ENCODE data around the gene KIF20B.

The KIF20B gene

GRCh38 chr10:89700923-89701241 lies 508 bp upstream of the KIF20B start:
- H3K9me3 ChIP-seq: no peaks in the 10 kb centered on the region
- peaks cover 7% of the 10 kb centered on the region for H3K36me3 ChIP-seq (replicated peaks)
- H3K4me3 ChIP-seq: peak overlapping the region; percentile 79
- in situ Hi-C loops (cut with MboI; ENCODE audit: low sequenced_read_pairs): loop anchor here (25.0 kb wide), 2 partner anchors 264 to 1864 kb away; no protein-coding TSS in a partner anchor
- DNase-seq (ENCODE audit: low spot score in 2 of 2): no peak
- no peaks in the 10 kb centered on the region for H3K27me3 ChIP-seq (ENCODE audit: low read depth)
- H3K4me1 ChIP-seq: peaks cover 35% of the 10 kb centered on the region

GRCh38 chr10:89702121-89702480 lies 711 bp downstream of the KIF20B start:
- H3K4me1 ChIP-seq: peaks cover 38% of the 10 kb centered on the region
- H3K4me3 ChIP-seq: peak overlapping the region; percentile 79
- in situ Hi-C loops (cut with MboI; ENCODE audit: low sequenced_read_pairs): loop anchor here (25.0 kb wide), 2 partner anchors 265 to 1865 kb away; no protein-coding TSS in a partner anchor
- DNase-seq (ENCODE audit: low spot score in 2 of 2): peak; percentile 15 to 36
- H3K36me3 ChIP-seq (replicated peaks): peaks cover 12% of the 10 kb centered on the region
- no peaks in the 10 kb centered on the region for H3K9me3 ChIP-seq
- H3K27me3 ChIP-seq (ENCODE audit: low read depth): no peaks in the 10 kb centered on the region

GRCh38 chr10:89705466-89705865 lies 4.1 kb downstream of the KIF20B start:
- in situ Hi-C loops (cut with MboI; ENCODE audit: low sequenced_read_pairs): loop anchor here (25.0 kb wide), 2 partner anchors 268 to 1868 kb away; no protein-coding TSS in a partner anchor
- peaks cover 15% of the 10 kb centered on the region for H3K36me3 ChIP-seq (replicated peaks)

GRCh38 chr10:89706011-89706410 lies 4.6 kb downstream of the KIF20B start:
- H3K4me1 ChIP-seq: peaks cover 26% of the 10 kb centered on the region
- no peaks in the 10 kb centered on the region for H3K9me3 ChIP-seq
- in situ Hi-C loops (cut with MboI; ENCODE audit: low sequenced_read_pairs): loop anchor here (25.0 kb wide), 2 partner anchors 269 to 1869 kb away; no protein-coding TSS in a partner anchor
- no peaks in the 10 kb centered on the region for H3K27me3 ChIP-seq (ENCODE audit: low read depth)
- no peak overlapping the region for H3K4me3 ChIP-seq
- peaks cover 19% of the 10 kb centered on the region for H3K36me3 ChIP-seq (replicated peaks)
- DNase-seq (ENCODE audit: low spot score in 2 of 2): no peak

More at GRCh38 chr10:89705466-89705865, 4.1 kb downstream of the KIF20B start:
- Histone ChIP-seq H3K9me3 (no peaks in the 10 kb centered on the region), H3K4me3 (no peak overlapping the region), H3K4me1 (peaks cover 30% of the 10 kb centered on the region), H3K27me3 (ENCODE audit: low read depth) (no peaks in the 10 kb centered on the region)
- no peak for DNase-seq (ENCODE audit: low spot score in 2 of 2)

GRCh38 chr10:89707372-89707771 lies 6.0 kb downstream of the KIF20B start:
- DNase-seq (ENCODE audit: low spot score in 2 of 2): no peak
- Histone ChIP-seq H3K4me1 (peaks cover 26% of the 10 kb centered on the region), H3K9me3 (no peaks in the 10 kb centered on the region), H3K27me3 (ENCODE audit: low read depth) (no peaks in the 10 kb centered on the region), H3K36me3 (replicated peaks) (peaks cover 25% of the 10 kb centered on the region), H3K4me3 (no peak overlapping the region)
- in situ Hi-C loops (cut with MboI; ENCODE audit: low sequenced_read_pairs): loop anchor here (25.0 kb wide), 2 partner anchors 270 to 1870 kb away; no protein-coding TSS in a partner anchor

- no peak for DNase-seq (ENCODE audit: low spot score in 2 of 2)
- no peak overlapping the region for H3K4me3 ChIP-seq
- peaks cover 23% of the 10 kb centered on the region for H3K36me3 ChIP-seq (replicated peaks)
- H3K27me3 ChIP-seq (ENCODE audit: low read depth): no peaks in the 10 kb centered on the region
- no peaks in the 10 kb centered on the region for H3K9me3 ChIP-seq
- in situ Hi-C loops (cut with MboI; ENCODE audit: low sequenced_read_pairs): loop anchor here (25.0 kb wide), 2 partner anchors 273 to 1873 kb away; no protein-coding TSS in a partner anchor
- H3K4me1 ChIP-seq: peaks cover 10% of the 10 kb centered on the region
Measured at GRCh38 chr10:89710753-89711152, 9.4 kb downstream of the KIF20B start.

GRCh38 chr10:89734616-89735015 lies 33.2 kb downstream of the KIF20B start:
- in situ Hi-C loops (cut with MboI; ENCODE audit: low sequenced_read_pairs): no loop called here
- Histone ChIP-seq H3K4me3 (no peak overlapping the region), H3K27me3 (ENCODE audit: low read depth) (no peaks in the 10 kb centered on the region), H3K36me3 (replicated peaks) (peaks cover 30% of the 10 kb centered on the region), H3K9me3 (no peaks in the 10 kb centered on the region), H3K4me1 (no peaks in the 10 kb centered on the region)
- DNase-seq (ENCODE audit: low spot score in 2 of 2): no peak

- Histone ChIP-seq H3K4me1 (no peaks in the 10 kb centered on the region), H3K36me3 (replicated peaks) (peaks cover 27% of the 10 kb centered on the region), H3K9me3 (no peaks in the 10 kb centered on the region), H3K4me3 (no peak overlapping the region), H3K27me3 (ENCODE audit: low read depth) (no peaks in the 10 kb centered on the region)
- no peak for DNase-seq (ENCODE audit: low spot score in 2 of 2)
- in situ Hi-C loops (cut with MboI; ENCODE audit: low sequenced_read_pairs): no loop called here
Measured at GRCh38 chr10:89738551-89739209, 37.3 kb downstream of the KIF20B start.

GRCh38 chr10:89741126-89741762 lies 39.9 kb downstream of the KIF20B start:
- DNase-seq (ENCODE audit: low spot score in 2 of 2): no peak
- in situ Hi-C loops (cut with MboI; ENCODE audit: low sequenced_read_pairs): no loop called here
- Histone ChIP-seq H3K36me3 (replicated peaks) (peaks cover 46% of the 10 kb centered on the region), H3K27me3 (ENCODE audit: low read depth) (no peaks in the 10 kb centered on the region), H3K9me3 (no peaks in the 10 kb centered on the region), H3K4me3 (no peak overlapping the region), H3K4me1 (no peaks in the 10 kb centered on the region)

GRCh38 chr10:89744026-89744425 lies 42.6 kb downstream of the KIF20B start:
- Histone ChIP-seq H3K36me3 (replicated peaks) (peaks cover 35% of the 10 kb centered on the region), H3K27me3 (ENCODE audit: low read depth) (no peaks in the 10 kb centered on the region), H3K4me1 (no peaks in the 10 kb centered on the region), H3K4me3 (no peak overlapping the region), H3K9me3 (no peaks in the 10 kb centered on the region)
- DNase-seq (ENCODE audit: low spot score in 2 of 2): no peak
- in situ Hi-C loops (cut with MboI; ENCODE audit: low sequenced_read_pairs): no loop called here

GRCh38 chr10:89745903-89746302 lies 44.5 kb downstream of the KIF20B start:
- no peak for DNase-seq (ENCODE audit: low spot score in 2 of 2)
- no peaks in the 10 kb centered on the region for H3K9me3 ChIP-seq
- in situ Hi-C loops (cut with MboI; ENCODE audit: low sequenced_read_pairs): no loop called here
- H3K4me1 ChIP-seq: no peaks in the 10 kb centered on the region
- H3K27me3 ChIP-seq (ENCODE audit: low read depth): no peaks in the 10 kb centered on the region
- peaks cover 35% of the 10 kb centered on the region for H3K36me3 ChIP-seq (replicated peaks)
- no peak overlapping the region for H3K4me3 ChIP-seq

- Histone ChIP-seq H3K4me1 (no peaks in the 10 kb centered on the region), H3K27me3 (ENCODE audit: low read depth) (no peaks in the 10 kb centered on the region), H3K9me3 (no peaks in the 10 kb centered on the region), H3K36me3 (replicated peaks) (peaks cover 48% of the 10 kb centered on the region), H3K4me3 (no peak overlapping the region)
- DNase-seq (ENCODE audit: low spot score in 2 of 2): no peak
- in situ Hi-C loops (cut with MboI; ENCODE audit: low sequenced_read_pairs): no loop called here
Measured at GRCh38 chr10:89750441-89750840, 49.1 kb downstream of the KIF20B start.

GRCh38 chr10:89755374-89755773 lies 54.0 kb downstream of the KIF20B start:
- Histone ChIP-seq H3K4me1 (no peaks in the 10 kb centered on the region), H3K36me3 (replicated peaks) (peaks cover 65% of the 10 kb centered on the region), H3K27me3 (ENCODE audit: low read depth) (no peaks in the 10 kb centered on the region), H3K9me3 (no peaks in the 10 kb centered on the region), H3K4me3 (no peak overlapping the region)
- DNase-seq (ENCODE audit: low spot score in 2 of 2): no peak
- in situ Hi-C loops (cut with MboI; ENCODE audit: low sequenced_read_pairs): no loop called here

- no peaks in the 10 kb centered on the region for H3K27me3 ChIP-seq (ENCODE audit: low read depth)
- no peaks in the 10 kb centered on the region for H3K4me1 ChIP-seq
- no peak overlapping the region for H3K4me3 ChIP-seq
- H3K9me3 ChIP-seq: no peaks in the 10 kb centered on the region
- peaks cover 66% of the 10 kb centered on the region for H3K36me3 ChIP-seq (replicated peaks)
- in situ Hi-C loops (cut with MboI; ENCODE audit: low sequenced_read_pairs): no loop called here
- DNase-seq (ENCODE audit: low spot score in 2 of 2): no peak
Measured at GRCh38 chr10:89759531-89759930, 58.1 kb downstream of the KIF20B start.
